Lower leg skin (tissue), 3 donors: ENCODE data around the gene PSEN1.

Experiments used
- POLR2A ChIP-seq, 2 donors: fragments of 450-650 bp; IDR thresholded peaks; one replicate each; pipeline ENCODE4 v1.6.1; 2016 to 2017; ENCODE audit warnings: antibody characterized with exemption in 2 of 2, mild to moderate bottlenecking in 1 of 2, moderate library complexity in 1 of 2
- TF ChIP-seq, protein P1 (sequence below), 3 donors: fragments of 450-650 bp; IDR thresholded peaks; one replicate each; pipeline ENCODE4 v1.5.1; 2016; ENCODE audit warnings: antibody characterized with exemption in 3 of 3, mild to moderate bottlenecking in 3 of 3, moderate library complexity in 2 of 3

DNA sequence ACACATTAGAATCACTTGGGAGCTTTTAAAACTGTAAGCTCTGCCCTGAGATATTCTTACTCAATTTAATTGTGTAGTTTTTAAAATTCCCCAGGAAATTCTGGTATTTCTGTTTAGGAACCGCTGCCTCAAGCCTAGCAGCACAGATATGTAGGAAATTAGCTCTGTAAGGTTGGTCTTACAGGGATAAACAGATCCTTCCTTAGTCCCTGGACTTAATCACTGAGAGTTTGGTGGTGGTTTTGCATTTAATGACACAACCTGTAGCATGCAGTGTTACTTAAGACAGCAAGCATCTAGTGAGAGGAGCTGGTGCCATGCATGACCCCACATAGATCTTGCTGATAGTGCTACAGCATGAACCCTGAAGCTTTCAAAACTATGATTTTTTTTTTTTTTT lies 81.1 kb downstream of the PSEN1 start:
- no peak for TF ChIP-seq POLR2A (IDR thresholded peaks at IDR 0.05)
- TF ChIP-seq, protein P1, sequence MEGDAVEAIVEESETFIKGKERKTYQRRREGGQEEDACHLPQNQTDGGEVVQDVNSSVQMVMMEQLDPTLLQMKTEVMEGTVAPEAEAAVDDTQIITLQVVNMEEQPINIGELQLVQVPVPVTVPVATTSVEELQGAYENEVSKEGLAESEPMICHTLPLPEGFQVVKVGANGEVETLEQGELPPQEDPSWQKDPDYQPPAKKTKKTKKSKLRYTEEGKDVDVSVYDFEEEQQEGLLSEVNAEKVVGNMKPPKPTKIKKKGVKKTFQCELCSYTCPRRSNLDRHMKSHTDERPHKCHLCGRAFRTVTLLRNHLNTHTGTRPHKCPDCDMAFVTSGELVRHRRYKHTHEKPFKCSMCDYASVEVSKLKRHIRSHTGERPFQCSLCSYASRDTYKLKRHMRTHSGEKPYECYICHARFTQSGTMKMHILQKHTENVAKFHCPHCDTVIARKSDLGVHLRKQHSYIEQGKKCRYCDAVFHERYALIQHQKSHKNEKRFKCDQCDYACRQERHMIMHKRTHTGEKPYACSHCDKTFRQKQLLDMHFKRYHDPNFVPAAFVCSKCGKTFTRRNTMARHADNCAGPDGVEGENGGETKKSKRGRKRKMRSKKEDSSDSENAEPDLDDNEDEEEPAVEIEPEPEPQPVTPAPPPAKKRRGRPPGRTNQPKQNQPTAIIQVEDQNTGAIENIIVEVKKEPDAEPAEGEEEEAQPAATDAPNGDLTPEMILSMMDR (IDR thresholded peaks at IDR 0.05) = no peak
